ENCODE data around the gene BLCAP.

The BLCAP gene

GRCh38 chr20:37567671-37568588 lies 40.3 kb upstream of the BLCAP start:
- Histone ChIP-seq H2AK5ac (ENCODE audit: low read length) (no peak overlapping the region), H3K4me3 (ENCODE audit: low read depth, low read length) (no peak overlapping the region), H3K18ac (ENCODE audit: low read length) (peak overlapping the region; percentile 71), H3K4me1 (ENCODE audit: control insufficient read depth in 1 of 2, insufficient read depth in 2 of 2, low read length in 2 of 2) (peaks cover 21 to 32% of the 10 kb centered on the region in 2 experiments), H3K4ac (ENCODE audit: low read depth, low read length) (no peak overlapping the region), H3K9ac (ENCODE audit: low read length) (no peak overlapping the region), H2BK5ac (ENCODE audit: low read depth, low read length, poor library complexity) (peak overlapping the region; percentile 66), H3K79me1 (ENCODE audit: low read length) (peaks cover 28% of the 10 kb centered on the region), H3K79me2 (ENCODE audit: control insufficient read depth, insufficient read depth, low read length, poor library complexity) (peaks cover 2% of the 10 kb centered on the region), H2BK120ac (ENCODE audit: insufficient read depth, low read length, poor library complexity) (peak overlapping the region; percentile 73), H3K14ac (ENCODE audit: low read length) (no peak overlapping the region), H3K36me3 (ENCODE audit: control insufficient read depth in 1 of 2, insufficient read depth in 2 of 2, low read length in 2 of 2) (no peaks in the 10 kb centered on the region), H4K91ac (ENCODE audit: low read depth, low read length) (peak overlapping the region; percentile 43), H3K27me3 (ENCODE audit: insufficient read depth, low read length) (no peaks in the 10 kb centered on the region), H3K4me2 (ENCODE audit: low read length) (peak overlapping the region; percentile 33), H3K23ac (ENCODE audit: low read length) (no peak overlapping the region), H3K27ac (ENCODE audit: low read depth, low read length) (no peak overlapping the region), H4K12ac (ENCODE audit: low read depth, low read length) (no peak overlapping the region), H2AFZ (ENCODE audit: insufficient read depth, low read length, poor library complexity) (no peak overlapping the region), H3K9me3 (ENCODE audit: insufficient read depth, low read depth, low read length) (peaks cover 2% of the 10 kb centered on the region), H4K8ac (ENCODE audit: low read depth, low read length) (no peak overlapping the region), H2BK12ac (ENCODE audit: low read length) (peak overlapping the region; percentile 39)
- DNase-seq = no peak
- no CpG with 5 or more reads among the region's 13 CpGs for WGBS (ENCODE audit: extremely low coverage, insufficient coverage, insufficient read length)

GRCh38 chr20:37567331-37567665 lies 39.6 kb upstream of the BLCAP start:
- Histone ChIP-seq H3K4me1 (ENCODE audit: control insufficient read depth in 1 of 2, insufficient read depth in 2 of 2, low read length in 2 of 2) (peaks cover 22 to 33% of the 10 kb centered on the region in 2 experiments), H3K4ac (ENCODE audit: low read depth, low read length) (no peak overlapping the region), H3K79me1 (ENCODE audit: low read length) (peaks cover 32% of the 10 kb centered on the region), H3K9ac (ENCODE audit: low read length) (no peak overlapping the region), H3K27me3 (ENCODE audit: insufficient read depth, low read length) (no peaks in the 10 kb centered on the region), H2BK12ac (ENCODE audit: low read length) (no peak overlapping the region), H4K12ac (ENCODE audit: low read depth, low read length) (no peak overlapping the region), H3K79me2 (ENCODE audit: control insufficient read depth, insufficient read depth, low read length, poor library complexity) (peaks cover 2% of the 10 kb centered on the region), H3K23ac (ENCODE audit: low read length) (no peak overlapping the region), H2BK5ac (ENCODE audit: low read depth, low read length, poor library complexity) (no peak overlapping the region), H4K8ac (ENCODE audit: low read depth, low read length) (no peak overlapping the region), H4K91ac (ENCODE audit: low read depth, low read length) (no peak overlapping the region), H3K27ac (ENCODE audit: low read depth, low read length) (no peak overlapping the region), H3K4me2 (ENCODE audit: low read length) (no peak overlapping the region), H2BK120ac (ENCODE audit: insufficient read depth, low read length, poor library complexity) (no peak overlapping the region), H3K36me3 (ENCODE audit: control insufficient read depth in 1 of 2, insufficient read depth in 2 of 2, low read length in 2 of 2) (no peaks in the 10 kb centered on the region), H3K9me3 (ENCODE audit: insufficient read depth, low read depth, low read length) (no peaks in the 10 kb centered on the region), H3K14ac (ENCODE audit: low read length) (no peak overlapping the region), H2AK5ac (ENCODE audit: low read length) (no peak overlapping the region), H3K4me3 (ENCODE audit: low read depth, low read length) (no peak overlapping the region), H2AFZ (ENCODE audit: insufficient read depth, low read length, poor library complexity) (no peak overlapping the region), H3K18ac (ENCODE audit: low read length) (no peak overlapping the region)
- DNase-seq = no peak
- WGBS (ENCODE audit: extremely low coverage, insufficient coverage, insufficient read length) = no CpG with 5 or more reads among the region's 7 CpGs

GRCh38 chr20:37566590-37567330 lies 39.1 kb upstream of the BLCAP start:
- Histone ChIP-seq H2AK5ac (ENCODE audit: low read length) (peak overlapping the region; percentile 10), H3K36me3 (ENCODE audit: control insufficient read depth in 1 of 2, insufficient read depth in 2 of 2, low read length in 2 of 2) (no peaks in the 10 kb centered on the region), H3K4me2 (ENCODE audit: low read length) (no peak overlapping the region), H2BK12ac (ENCODE audit: low read length) (peak overlapping the region; percentile 63), H2BK5ac (ENCODE audit: low read depth, low read length, poor library complexity) (no peak overlapping the region), H3K79me2 (ENCODE audit: control insufficient read depth, insufficient read depth, low read length, poor library complexity) (peaks cover 2% of the 10 kb centered on the region), H3K18ac (ENCODE audit: low read length) (peak overlapping the region; percentile 7), H3K79me1 (ENCODE audit: low read length) (peaks cover 37% of the 10 kb centered on the region), H3K4me1 (ENCODE audit: control insufficient read depth in 1 of 2, insufficient read depth in 2 of 2, low read length in 2 of 2) (peaks cover 22 to 33% of the 10 kb centered on the region in 2 experiments), H4K91ac (ENCODE audit: low read depth, low read length) (peak overlapping the region; percentile 77), H3K4me3 (ENCODE audit: low read depth, low read length) (no peak overlapping the region), H2BK120ac (ENCODE audit: insufficient read depth, low read length, poor library complexity) (peak overlapping the region; percentile 28), H3K23ac (ENCODE audit: low read length) (no peak overlapping the region), H3K27ac (ENCODE audit: low read depth, low read length) (no peak overlapping the region), H4K12ac (ENCODE audit: low read depth, low read length) (no peak overlapping the region), H3K9ac (ENCODE audit: low read length) (no peak overlapping the region), H3K4ac (ENCODE audit: low read depth, low read length) (no peak overlapping the region), H3K9me3 (ENCODE audit: insufficient read depth, low read depth, low read length) (no peaks in the 10 kb centered on the region), H2AFZ (ENCODE audit: insufficient read depth, low read length, poor library complexity) (no peak overlapping the region), H3K27me3 (ENCODE audit: insufficient read depth, low read length) (no peaks in the 10 kb centered on the region), H4K8ac (ENCODE audit: low read depth, low read length) (no peak overlapping the region), H3K14ac (ENCODE audit: low read length) (no peak overlapping the region)
- DNase-seq = no peak
- no CpG with 5 or more reads among the region's 5 CpGs for WGBS (ENCODE audit: extremely low coverage, insufficient coverage, insufficient read length)

- Histone ChIP-seq H3K14ac (ENCODE audit: low read length) (peak overlapping the region; percentile 81), H3K4me3 (ENCODE audit: low read depth, low read length) (no peak overlapping the region), H2AK5ac (ENCODE audit: low read length) (peak overlapping the region; percentile 59), H3K4me1 (ENCODE audit: control insufficient read depth in 1 of 2, insufficient read depth in 2 of 2, low read length in 2 of 2) (peaks cover 22 to 34% of the 10 kb centered on the region in 2 experiments), H2BK120ac (ENCODE audit: insufficient read depth, low read length, poor library complexity) (peak overlapping the region; percentile 76), H3K27me3 (ENCODE audit: insufficient read depth, low read length) (no peaks in the 10 kb centered on the region), H4K8ac (ENCODE audit: low read depth, low read length) (peak overlapping the region; percentile 0), H4K91ac (ENCODE audit: low read depth, low read length) (peak overlapping the region; percentile 54), H2BK12ac (ENCODE audit: low read length) (peak overlapping the region; percentile 96), H3K4ac (ENCODE audit: low read depth, low read length) (peak overlapping the region; percentile 0), H3K23ac (ENCODE audit: low read length) (no peak overlapping the region), H3K27ac (ENCODE audit: low read depth, low read length) (no peak overlapping the region), H4K12ac (ENCODE audit: low read depth, low read length) (no peak overlapping the region), H3K79me1 (ENCODE audit: low read length) (peaks cover 40% of the 10 kb centered on the region), H3K4me2 (ENCODE audit: low read length) (no peak overlapping the region), H3K9ac (ENCODE audit: low read length) (no peak overlapping the region), H2AFZ (ENCODE audit: insufficient read depth, low read length, poor library complexity) (peak overlapping the region; percentile 19), H3K18ac (ENCODE audit: low read length) (peak overlapping the region; percentile 67), H3K36me3 (ENCODE audit: control insufficient read depth in 1 of 2, insufficient read depth in 2 of 2, low read length in 2 of 2) (no peaks in the 10 kb centered on the region), H2BK5ac (ENCODE audit: low read depth, low read length, poor library complexity) (peak overlapping the region; percentile 37), H3K9me3 (ENCODE audit: insufficient read depth, low read depth, low read length) (no peaks in the 10 kb centered on the region), H3K79me2 (ENCODE audit: control insufficient read depth, insufficient read depth, low read length, poor library complexity) (peaks cover 2% of the 10 kb centered on the region)
- WGBS (ENCODE audit: extremely low coverage, insufficient coverage, insufficient read length) = no CpG with 5 or more reads among the region's 14 CpGs
- no peak for DNase-seq
These were observed 37.6 kb upstream of the BLCAP start for GRCh38 chr20:37565134-37565811.
